Mesenchymal stem cell (in vitro differentiated cells and primary cell): ENCODE results near the gene RHOF.

ENCODE experiments used
- DNase-seq: peaks from one replicate; pipeline ENCODE4 v3.0.0-alpha.2; 2013
- H2AFZ ChIP-seq: one replicate; pipeline ENCODE4 v1.6.1; 2013; ENCODE audit warnings: low read depth, mild to moderate bottlenecking, control low read depth, inconsistent platforms, low read length, moderate library complexity
- H2AK5ac ChIP-seq: 2 replicates; pipeline ENCODE4 v1.6.1; 2013; ENCODE audit warnings: low read length, moderate library complexity, mild to moderate bottlenecking, inconsistent platforms; ENCODE audit not compliant: severe bottlenecking
- H2BK120ac ChIP-seq: one replicate; pipeline ENCODE4 v1.6.1; 2013; ENCODE audit warnings: low read depth, mild to moderate bottlenecking, inconsistent platforms, low read length, moderate library complexity
- H2BK12ac ChIP-seq, 2 experiments: one replicate each; pipeline ENCODE4 v1.6.1; 2013; ENCODE audit warnings: inconsistent platforms in 2 of 2, low read length in 2 of 2, mild to moderate bottlenecking in 2 of 2, moderate library complexity in 2 of 2, control low read depth in 1 of 2
- H2BK15ac ChIP-seq: one replicate; pipeline ENCODE4 v1.6.1; 2013; ENCODE audit warnings: mild to moderate bottlenecking, low read depth, inconsistent platforms; ENCODE audit not compliant: poor library complexity, severe bottlenecking
- H2BK5ac ChIP-seq: 2 replicates; pipeline ENCODE4 v1.6.1; 2013; ENCODE audit warnings: low read depth, mild to moderate bottlenecking, low read length, control low read depth, inconsistent platforms; ENCODE audit not compliant: poor library complexity, severe bottlenecking
- H3K14ac ChIP-seq, 2 experiments: one replicate each; pipeline ENCODE4 v1.6.1; 2013; ENCODE audit warnings: inconsistent platforms in 2 of 2, low read length in 2 of 2, control low read depth in 1 of 2, mild to moderate bottlenecking in 1 of 2, moderate library complexity in 1 of 2
- H3K18ac ChIP-seq, 2 experiments: one replicate each; pipeline ENCODE4 v1.6.1; 2013; ENCODE audit warnings: inconsistent platforms in 2 of 2, low read length in 2 of 2, control low read depth in 1 of 2, low read depth in 1 of 2, mild to moderate bottlenecking in 1 of 2
- H3K23ac ChIP-seq, 2 experiments: one replicate each; pipeline ENCODE4 v1.6.1; 2013; ENCODE audit warnings: inconsistent platforms in 2 of 2, low read length in 2 of 2, mild to moderate bottlenecking in 2 of 2, moderate library complexity in 2 of 2, control low read depth in 1 of 2
- H3K27ac ChIP-seq: 2 replicates; pipeline ENCODE4 v1.5.1; 2013; ENCODE audit warnings: mild to moderate bottlenecking, moderate library complexity, low read length, control low read depth, inconsistent platforms; ENCODE audit not compliant: poor library complexity, severe bottlenecking
- H3K27me3 ChIP-seq, 2 experiments: 2 replicates each; pipeline versions ENCODE4 v1.6.1 to v1.7.0; 2013; ENCODE audit warnings: low read length in 2 of 2, mild to moderate bottlenecking in 2 of 2, moderate library complexity in 2 of 2, control low read depth in 1 of 2, inconsistent platforms in 1 of 2; ENCODE audit not compliant: control insufficient read depth in 1 of 2, insufficient read depth in 1 of 2
- H3K36me3 ChIP-seq, 2 experiments: 2 replicates each; pipeline versions ENCODE4 v1.6.1 to v1.7.0; 2013; ENCODE audit warnings: low read length in 2 of 2, control low read depth in 1 of 2, inconsistent platforms in 1 of 2, low read depth in 1 of 2, mild to moderate bottlenecking in 1 of 2; ENCODE audit not compliant: insufficient read depth in 2 of 2, control insufficient read depth in 1 of 2
- H3K4ac ChIP-seq, 2 experiments: one replicate each; pipeline ENCODE4 v1.6.1; 2013; ENCODE audit warnings: inconsistent platforms in 2 of 2, low read length in 2 of 2, mild to moderate bottlenecking in 2 of 2, moderate library complexity in 2 of 2, control low read depth in 1 of 2, low read depth in 1 of 2
- H3K4me1 ChIP-seq: 2 replicates; pipeline ENCODE4 v1.6.1; 2013; ENCODE audit warnings: low read depth, low read length, control low read depth; ENCODE audit not compliant: control insufficient read depth, insufficient read depth
- H3K4me2 ChIP-seq: 2 replicates; pipeline ENCODE4 v1.6.1; 2013; ENCODE audit warnings: low read length, mild to moderate bottlenecking, inconsistent platforms; ENCODE audit not compliant: poor library complexity, severe bottlenecking
- H3K4me3 ChIP-seq, 2 experiments: 2 replicates each; pipeline versions ENCODE4 v1.5.1 to v1.7.0; 2013; ENCODE audit warnings: low read length in 2 of 2, mild to moderate bottlenecking in 2 of 2, control low read depth in 1 of 2, low read depth in 1 of 2; ENCODE audit not compliant: insufficient read depth in 1 of 2
- H3K79me1 ChIP-seq: replicated peaks from 2 replicates; pipeline ENCODE4 v1.6.1; 2013; ENCODE audit warnings: mild to moderate bottlenecking, control low read depth, low read length, inconsistent platforms; ENCODE audit not compliant: poor library complexity, severe bottlenecking
- H3K9ac ChIP-seq: 2 replicates; pipeline ENCODE4 v1.7.0; 2013; ENCODE audit warnings: mild to moderate bottlenecking, low read length, moderate library complexity
- H3K9me3 ChIP-seq: 2 replicates; pipeline ENCODE4 v1.7.0; 2013; ENCODE audit warnings: mild to moderate bottlenecking, low read length; ENCODE audit not compliant: control insufficient read depth
- H4K8ac ChIP-seq: one replicate; pipeline ENCODE4 v1.6.1; 2013; ENCODE audit warnings: inconsistent platforms, mild to moderate bottlenecking, low read length, moderate library complexity
- H4K91ac ChIP-seq: one replicate; pipeline ENCODE4 v1.6.1; 2013; ENCODE audit warnings: mild to moderate bottlenecking, low read length, inconsistent platforms
- WGBS: methylation state at CpG from one replicate; pipeline ENCODE4 v1.1.7; 2013; ENCODE audit warnings: mixed read lengths; 5-methylcytosine and 5-hydroxymethylcytosine counted together

RHOF gene

GRCh38 chr12:121787063-121788025 is 6.1 kb downstream of the RHOF start:
- no peak overlapping the region for H3K4me2 ChIP-seq
- no peak overlapping the region for H3K23ac ChIP-seq
- no peak overlapping the region for H2BK12ac ChIP-seq
- H2BK120ac ChIP-seq: no peak overlapping the region
- H3K79me1 ChIP-seq: peaks cover 32% of the 10 kb centered on the region
- H3K18ac ChIP-seq: peak overlapping the region in 1 of 2 experiments; percentile 41
- no peak overlapping the region for H3K9ac ChIP-seq
- no peaks in the 10 kb centered on the region for H3K9me3 ChIP-seq
- no peak overlapping the region for H4K91ac ChIP-seq
- H2AK5ac ChIP-seq: no peak overlapping the region
- peak overlapping the region in 1 of 2 experiments; percentile 15 for H3K4ac ChIP-seq
- H2BK5ac ChIP-seq: no peak overlapping the region
- H3K4me3 ChIP-seq: no peak overlapping the region
- DNase-seq: no peak
- peaks cover 41% of the 10 kb centered on the region for H3K4me1 ChIP-seq
- H3K14ac ChIP-seq: peak overlapping the region in 1 of 2 experiments; percentile 64
- H3K27ac ChIP-seq: no peak overlapping the region
- no peak overlapping the region for H2AFZ ChIP-seq
- H3K36me3 ChIP-seq: peaks cover 0 to 32% of the 10 kb centered on the region in 2 experiments
- H3K27me3 ChIP-seq: no peaks in the 10 kb centered on the region
- no peak overlapping the region for H2BK15ac ChIP-seq
- H4K8ac ChIP-seq: no peak overlapping the region
- 93% methylated on average over 15 of the region's 17 CpGs for WGBS

GRCh38 chr12:121786440-121786825 is 7.1 kb downstream of the RHOF start:
- H3K14ac ChIP-seq: peak overlapping the region in 1 of 2 experiments; percentile 83
- no peaks in the 10 kb centered on the region for H3K27me3 ChIP-seq
- no peak overlapping the region for H3K23ac ChIP-seq
- H3K36me3 ChIP-seq: peaks cover 0 to 25% of the 10 kb centered on the region in 2 experiments
- H3K79me1 ChIP-seq: peaks cover 28% of the 10 kb centered on the region
- no peak overlapping the region for H3K4ac ChIP-seq
- no peak overlapping the region for H2AFZ ChIP-seq
- H2BK12ac ChIP-seq: peak overlapping the region in 1 of 2 experiments; percentile 47
- peak overlapping the region; percentile 9 for H4K91ac ChIP-seq
- no peak overlapping the region for H3K4me3 ChIP-seq
- peaks cover 40% of the 10 kb centered on the region for H3K4me1 ChIP-seq
- H2AK5ac ChIP-seq: no peak overlapping the region
- no peak overlapping the region for H3K27ac ChIP-seq
- WGBS: 39% methylated on average over 6 of the region's 6 CpGs
- H2BK5ac ChIP-seq: no peak overlapping the region
- no peaks in the 10 kb centered on the region for H3K9me3 ChIP-seq
- no peak overlapping the region for H3K9ac ChIP-seq
- peak; percentile 90 for DNase-seq
- H3K18ac ChIP-seq: peak overlapping the region in 1 of 2 experiments; percentile 68
- peak overlapping the region; percentile 4 for H3K4me2 ChIP-seq
- no peak overlapping the region for H4K8ac ChIP-seq
- no peak overlapping the region for H2BK15ac ChIP-seq
- H2BK120ac ChIP-seq: no peak overlapping the region

DNA sequence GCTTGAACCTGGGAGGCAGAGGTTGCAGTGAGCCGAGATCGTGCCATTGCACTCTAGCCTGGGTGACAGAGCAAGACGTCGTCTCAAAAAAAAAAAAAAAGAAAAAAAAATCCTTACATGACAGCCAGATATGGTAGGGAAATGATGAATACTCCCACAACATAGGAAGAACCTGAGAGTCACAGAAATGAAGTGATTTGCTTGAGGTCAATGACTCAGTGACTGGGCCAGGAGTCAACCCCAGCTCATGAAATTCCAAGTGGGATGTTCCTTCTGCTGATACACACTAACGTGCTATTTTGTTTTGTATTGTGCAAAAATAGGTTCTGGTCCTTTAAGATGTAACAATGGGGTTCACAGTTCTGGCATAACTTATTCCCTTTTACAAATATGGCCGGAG is 9.0 kb downstream of the RHOF start:
- H3K79me1 ChIP-seq: peaks cover 27% of the 10 kb centered on the region
- no peak overlapping the region for H3K27ac ChIP-seq
- H2BK120ac ChIP-seq: no peak overlapping the region
- no peak overlapping the region for H2AK5ac ChIP-seq
- no peak overlapping the region for H3K23ac ChIP-seq
- H2BK15ac ChIP-seq: no peak overlapping the region
- no peak overlapping the region for H3K14ac ChIP-seq
- H3K4me3 ChIP-seq: peak overlapping the region in 1 of 2 experiments; percentile 37
- H3K36me3 ChIP-seq: peaks cover 3 to 32% of the 10 kb centered on the region in 2 experiments
- no peaks in the 10 kb centered on the region for H3K27me3 ChIP-seq
- H3K4me2 ChIP-seq: no peak overlapping the region
- H3K9me3 ChIP-seq: no peaks in the 10 kb centered on the region
- H4K8ac ChIP-seq: no peak overlapping the region
- no peak overlapping the region for H4K91ac ChIP-seq
- H2BK12ac ChIP-seq: no peak overlapping the region
- DNase-seq: peak; percentile 83
- H2BK5ac ChIP-seq: no peak overlapping the region
- 100% methylated on average over 1 of the region's 6 CpGs for WGBS
- H3K4me1 ChIP-seq: peaks cover 36% of the 10 kb centered on the region
- H3K9ac ChIP-seq: peak overlapping the region; percentile 61
- H3K4ac ChIP-seq: no peak overlapping the region
- H2AFZ ChIP-seq: no peak overlapping the region
- no peak overlapping the region for H3K18ac ChIP-seq

GRCh38 chr12:121783766-121784165 is 9.7 kb downstream of the RHOF start:
- H3K27me3 ChIP-seq: no peaks in the 10 kb centered on the region
- WGBS: 58% methylated on average over 6 of the region's 6 CpGs
- H3K4me1 ChIP-seq: peaks cover 32% of the 10 kb centered on the region

More at GRCh38 chr12:121783766-121784165, 9.7 kb downstream of the RHOF start:
- Histone ChIP-seq H3K4ac (no peak overlapping the region), H3K14ac (no peak overlapping the region), H3K27ac (no peak overlapping the region), H3K36me3 (peaks cover 3 to 33% of the 10 kb centered on the region in 2 experiments), H3K23ac (no peak overlapping the region), H4K91ac (no peak overlapping the region), H2BK15ac (no peak overlapping the region), H2AK5ac (no peak overlapping the region), H2AFZ (no peak overlapping the region), H2BK120ac (no peak overlapping the region), H3K18ac (no peak overlapping the region), H4K8ac (no peak overlapping the region), H3K4me3 (no peak overlapping the region), H3K9me3 (no peaks in the 10 kb centered on the region), H3K79me1 (peaks cover 20% of the 10 kb centered on the region), H2BK12ac (no peak overlapping the region), H2BK5ac (no peak overlapping the region), H3K9ac (peak overlapping the region; percentile 5), H3K4me2 (no peak overlapping the region)
- DNase-seq: no peak
